ENCODE data around the gene CALD1.

DNA sequence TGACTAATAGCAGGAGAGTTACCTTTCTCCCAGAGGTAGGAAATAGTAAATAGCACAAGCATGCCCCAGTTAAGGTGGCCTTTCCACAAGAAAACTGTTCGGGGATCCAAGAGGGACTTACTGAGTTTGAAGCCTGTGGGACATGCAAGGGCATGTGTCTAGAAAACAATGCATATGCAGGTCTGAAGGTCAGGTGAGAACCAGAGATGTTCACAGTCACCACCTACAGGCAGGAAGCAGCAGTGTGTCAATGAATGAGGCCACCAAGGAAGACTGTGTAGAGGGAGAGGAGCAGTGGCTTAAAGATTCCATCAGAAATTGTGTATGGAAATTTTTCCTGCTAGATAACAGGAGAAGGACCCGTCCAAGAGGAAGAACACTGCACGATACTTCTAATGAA, 66.0 kb downstream of the CALD1 start:
- TF ChIP-seq POLR2A (IDR thresholded peaks at IDR 0.05; ENCODE audit: low read length), result no peak
- no peak for TF ChIP-seq GATA1 (IDR thresholded peaks at IDR 0.05; ENCODE audit: low read depth, low read length)
